ENCODE results near the gene CCDC27.

- no peak for TF ChIP-seq POLR2A (IDR thresholded peaks at IDR 0.05)
- no peak for TF ChIP-seq EP300 (IDR thresholded peaks at IDR 0.05)
- TF ChIP-seq POLR2AphosphoS5 (IDR thresholded peaks at IDR 0.05): no peak
- TF ChIP-seq CTCF (IDR thresholded peaks at IDR 0.05): no peak
Observed at GRCh38 chr1:3771108-3772026, 19.1 kb downstream of the CCDC27 start.

Measured in sigmoid colon (tissue), 4 donors.